Tibial nerve (tissue), 4 donors: ENCODE measurements around the gene OR6B1. TPM values are rescaled to one million over a fixed set of nuclear protein-coding genes. Genes with fewer than 3 reads are reported as not detected.

Source experiments
- DNase-seq, 2 donors: peaks; one replicate each; pipeline ENCODE4 v3.0.0-alpha.2; 2019; ENCODE audit warnings: low spot score in 2 of 2
- H3K27ac ChIP-seq, 4 donors: fragments of 200-600 bp; sonication (generic) in 3 of 4; one replicate each; pipeline ENCODE4 v1.5.1; 2017 to 2019; ENCODE audit warnings: mild to moderate bottlenecking in 1 of 4
- H3K27me3 ChIP-seq, 2 donors: fragments of 200-600 bp; sonication (generic) in 1 of 2; one replicate each; pipeline versions ENCODE4 v1.5.1 to v1.6.0; 2017 to 2019
- H3K36me3 ChIP-seq, 3 donors: fragments of 200-600 bp; sonication (generic); one replicate each; pipeline ENCODE4 v1.5.1; 2018 to 2019
- H3K4me1 ChIP-seq, 4 donors: fragments of 200-600 bp; sonication (generic) in 3 of 4; one replicate each; pipeline ENCODE4 v1.5.1; 2017 to 2019
- H3K4me3 ChIP-seq, 4 donors: fragments of 200-600 bp; sonication (generic) in 3 of 4; one replicate each; pipeline ENCODE4 v1.5.1; 2017 to 2019; ENCODE audit warnings: mild to moderate bottlenecking in 1 of 4, moderate library complexity in 1 of 4
- H3K9me3 ChIP-seq, 4 donors: fragments of 200-600 bp; sonication (generic) in 3 of 4; one replicate each; pipeline ENCODE4 v1.5.1; 2017 to 2019
- EP300 ChIP-seq, 2 donors: sonication (generic); formaldehyde crosslinking; IDR thresholded peaks; one replicate each; pipeline ENCODE4 v1.6.1; 2017; ENCODE audit warnings: antibody characterized with exemption in 2 of 2, mild to moderate bottlenecking in 1 of 2
- POLR2A ChIP-seq, 2 donors: fragments of 450-650 bp; IDR thresholded peaks; one replicate each; pipeline ENCODE4 v1.6.1; 2017; ENCODE audit warnings: antibody characterized with exemption in 2 of 2, mild to moderate bottlenecking in 2 of 2, moderate library complexity in 2 of 2
- WGBS, 2 donors: methylation state at CpG; one replicate each; pipeline ENCODE4 v1.1.5; 2018; 5-methylcytosine and 5-hydroxymethylcytosine counted together
- total RNA-seq, 4 donors: library from RNA; depleted of rRNA; stranded (reverse); fragments of >200 nt; gene quantifications; one replicate each; pipeline ENCODE4 v1.1.0, GENCODE V29; 2016
- TF ChIP-seq, protein P1 (sequence below), 5 experiments: fragments of 200-600 bp in 3 of 5; fragments of 450-650 bp in 2 of 5; sonication (generic) in 3 of 5; IDR thresholded peaks; one replicate each; pipeline ENCODE4 v1.5.1; 2016 to 2019; ENCODE audit warnings: antibody characterized with exemption in 5 of 5, mild to moderate bottlenecking in 3 of 5, moderate library complexity in 2 of 5

Gene OR6B1
- total RNA-seq, 4 donors from 2014 or later: not detected

DNA sequence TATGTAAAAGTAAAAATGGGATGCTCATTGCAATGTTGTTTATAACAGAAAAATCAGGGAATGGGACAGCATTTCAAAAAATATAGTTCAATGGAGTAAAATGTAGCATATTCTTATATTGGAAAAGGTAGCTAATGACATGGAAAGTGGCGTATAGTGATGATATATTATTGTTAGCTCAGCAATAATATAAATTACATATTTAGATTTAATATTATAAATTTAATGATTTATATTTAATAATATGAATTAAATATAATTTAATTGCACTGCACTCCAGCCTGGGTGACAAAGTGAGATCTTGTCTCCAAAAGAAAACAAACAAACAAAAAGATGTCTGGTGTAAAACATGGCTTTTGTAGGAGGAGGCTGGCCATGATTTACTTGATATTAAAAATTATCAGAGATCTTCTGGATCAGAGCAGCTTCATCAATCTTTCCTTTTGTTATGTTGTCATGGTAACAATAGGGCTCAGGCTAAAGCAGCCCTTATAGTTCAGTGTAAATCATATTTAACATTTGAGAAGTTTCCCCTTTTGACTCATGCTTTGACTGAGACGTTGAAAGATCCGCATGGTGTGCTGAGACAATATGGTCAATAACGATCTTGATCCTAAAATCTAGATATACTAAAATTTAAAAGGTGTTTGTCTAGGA lies 23.2 kb downstream of the OR6B1 start:
- WGBS, 2 donors: 82 to 93% methylated on average over 4 of the region's 4 CpGs
- Histone ChIP-seq H3K4me3 (no peak overlapping the region), H3K27ac (no peak overlapping the region), H3K9me3 (no peaks in the 10 kb centered on the region), H3K36me3 (no peaks in the 10 kb centered on the region), H3K27me3 (no peaks in the 10 kb centered on the region), H3K4me1 (peaks cover 0 to 8% (median 0%) of the 10 kb centered on the region in 4 donors)
- TF ChIP-seq EP300 (IDR thresholded peaks at IDR 0.05): no peak
- no peak for TF ChIP-seq POLR2A (IDR thresholded peaks at IDR 0.05)
- TF ChIP-seq, protein P1, sequence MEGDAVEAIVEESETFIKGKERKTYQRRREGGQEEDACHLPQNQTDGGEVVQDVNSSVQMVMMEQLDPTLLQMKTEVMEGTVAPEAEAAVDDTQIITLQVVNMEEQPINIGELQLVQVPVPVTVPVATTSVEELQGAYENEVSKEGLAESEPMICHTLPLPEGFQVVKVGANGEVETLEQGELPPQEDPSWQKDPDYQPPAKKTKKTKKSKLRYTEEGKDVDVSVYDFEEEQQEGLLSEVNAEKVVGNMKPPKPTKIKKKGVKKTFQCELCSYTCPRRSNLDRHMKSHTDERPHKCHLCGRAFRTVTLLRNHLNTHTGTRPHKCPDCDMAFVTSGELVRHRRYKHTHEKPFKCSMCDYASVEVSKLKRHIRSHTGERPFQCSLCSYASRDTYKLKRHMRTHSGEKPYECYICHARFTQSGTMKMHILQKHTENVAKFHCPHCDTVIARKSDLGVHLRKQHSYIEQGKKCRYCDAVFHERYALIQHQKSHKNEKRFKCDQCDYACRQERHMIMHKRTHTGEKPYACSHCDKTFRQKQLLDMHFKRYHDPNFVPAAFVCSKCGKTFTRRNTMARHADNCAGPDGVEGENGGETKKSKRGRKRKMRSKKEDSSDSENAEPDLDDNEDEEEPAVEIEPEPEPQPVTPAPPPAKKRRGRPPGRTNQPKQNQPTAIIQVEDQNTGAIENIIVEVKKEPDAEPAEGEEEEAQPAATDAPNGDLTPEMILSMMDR (IDR thresholded peaks at IDR 0.05): no peak
- no peak for DNase-seq

DNA sequence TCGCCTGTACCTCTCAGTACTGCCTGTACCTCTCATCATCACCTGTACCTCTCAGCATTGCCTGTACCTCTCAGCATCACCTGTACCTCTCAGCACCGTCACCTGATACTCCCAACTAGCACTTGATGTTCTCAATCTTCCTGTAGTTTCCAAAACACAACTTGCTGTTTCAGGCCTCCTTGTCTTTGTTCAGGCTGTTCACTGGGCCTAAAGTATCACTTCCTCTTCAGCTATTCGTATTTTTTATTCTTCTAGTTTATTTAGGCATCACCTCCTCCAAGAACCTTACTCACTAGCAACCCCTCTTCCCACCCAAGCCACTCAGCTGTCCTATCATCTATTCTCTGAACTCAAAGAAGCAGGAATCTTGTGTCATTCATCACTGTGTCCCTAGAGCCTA lies 24.1 kb downstream of the OR6B1 start:
- no peak for TF ChIP-seq EP300 (IDR thresholded peaks at IDR 0.05)
- TF ChIP-seq, protein P1 (IDR thresholded peaks at IDR 0.05): no peak
- no peak for TF ChIP-seq POLR2A (IDR thresholded peaks at IDR 0.05)
- 80 to 82% methylated on average over 3 of the region's 3 CpGs for WGBS, 2 donors
- DNase-seq: no peak
- H3K36me3 ChIP-seq: no peaks in the 10 kb centered on the region
- no peaks in the 10 kb centered on the region for H3K27me3 ChIP-seq
- no peak overlapping the region for H3K4me3 ChIP-seq
- no peak overlapping the region for H3K27ac ChIP-seq
- H3K4me1 ChIP-seq: peaks cover 0 to 8% (median 0%) of the 10 kb centered on the region in 4 donors
- H3K9me3 ChIP-seq: no peaks in the 10 kb centered on the region

DNA sequence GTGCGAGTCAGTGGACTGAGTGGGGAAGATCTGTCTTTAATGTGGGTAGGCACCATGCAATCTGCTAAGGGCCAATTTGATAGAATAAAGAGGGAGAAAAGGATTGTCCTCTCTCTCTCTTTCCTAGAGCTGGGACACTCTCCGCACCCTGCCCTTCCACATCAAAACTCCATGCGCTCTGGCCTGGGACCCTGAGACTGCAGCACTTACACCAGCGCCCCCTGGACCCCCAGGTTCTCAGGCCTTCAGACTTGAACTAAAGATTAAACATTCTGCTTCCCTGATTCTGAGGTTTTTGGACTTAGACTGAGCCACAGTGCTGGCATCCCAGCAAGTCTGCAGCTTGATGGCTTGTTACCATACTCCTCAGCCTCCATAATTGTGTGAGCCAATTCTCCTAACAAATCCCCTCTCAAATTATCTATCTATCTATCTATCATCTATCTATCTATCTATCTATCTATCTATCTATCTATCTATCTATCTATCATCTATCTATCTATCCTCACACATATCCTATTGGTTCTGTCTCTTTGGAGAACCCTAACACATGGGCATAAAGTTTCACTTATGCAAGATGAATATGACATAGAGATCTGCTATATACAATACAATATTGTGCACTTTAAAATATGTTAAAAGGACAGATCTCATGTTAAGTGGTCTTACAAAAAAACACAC lies 26.2 kb downstream of the OR6B1 start:
- Histone ChIP-seq H3K9me3 (no peaks in the 10 kb centered on the region), H3K27me3 (no peaks in the 10 kb centered on the region), H3K4me1 (no peaks in the 10 kb centered on the region), H3K27ac (no peak overlapping the region), H3K4me3 (no peak overlapping the region), H3K36me3 (no peaks in the 10 kb centered on the region)
- WGBS, 2 donors: 55 to 59% methylated on average over 4 of the region's 4 CpGs
- no peak for DNase-seq
- no peak for TF ChIP-seq POLR2A (IDR thresholded peaks at IDR 0.05)
- TF ChIP-seq EP300 (IDR thresholded peaks at IDR 0.05): no peak
- TF ChIP-seq, protein P1 (IDR thresholded peaks at IDR 0.05): no peak

DNA sequence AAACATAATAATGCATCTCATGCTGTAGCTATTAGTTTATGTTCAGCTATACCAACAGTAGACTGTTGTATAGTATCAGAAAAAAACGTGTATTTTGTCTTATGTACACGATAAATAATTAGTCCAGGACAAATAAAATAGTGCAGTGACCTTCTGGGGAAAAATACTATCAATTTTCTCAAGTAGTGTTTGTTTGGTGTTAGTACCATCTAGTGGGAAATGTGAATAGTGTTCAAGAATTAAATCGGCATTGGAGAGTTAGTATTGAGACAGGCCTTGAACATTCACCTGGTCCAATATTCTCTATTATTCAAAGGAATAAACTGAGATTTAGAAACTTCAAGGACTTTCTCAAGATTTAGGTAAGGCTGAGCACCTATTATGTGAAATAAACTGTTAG lies 26.9 kb downstream of the OR6B1 start:
- Histone ChIP-seq H3K27ac (no peak overlapping the region), H3K4me1 (no peaks in the 10 kb centered on the region), H3K36me3 (no peaks in the 10 kb centered on the region), H3K9me3 (no peaks in the 10 kb centered on the region), H3K4me3 (no peak overlapping the region), H3K27me3 (no peaks in the 10 kb centered on the region)
- 3 to 6% methylated on average over 3 of the region's 3 CpGs for WGBS, 2 donors
- no peak for TF ChIP-seq POLR2A (IDR thresholded peaks at IDR 0.05)
- TF ChIP-seq, protein P1 (IDR thresholded peaks at IDR 0.05): peak; percentile 19 to 50 (median 37)
- TF ChIP-seq EP300 (IDR thresholded peaks at IDR 0.05): no peak
- no peak for DNase-seq

DNA sequence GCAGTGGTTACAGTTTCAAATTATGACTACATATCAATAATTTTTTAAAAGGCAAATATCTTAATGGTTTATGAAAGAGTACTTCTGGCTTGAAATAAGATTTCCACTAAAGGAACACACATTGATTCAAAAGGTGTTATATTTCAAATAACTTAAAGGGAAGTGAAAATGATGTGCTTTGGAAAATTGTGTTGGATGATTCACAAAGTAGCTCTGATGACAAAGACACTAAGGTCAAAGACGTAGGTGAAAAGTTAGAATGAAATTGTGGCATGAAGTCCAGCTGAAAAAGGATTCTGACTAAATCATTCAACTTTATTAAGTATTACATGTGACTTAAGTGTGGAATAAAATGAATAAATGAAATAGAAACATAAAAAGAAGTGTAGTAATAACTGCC lies 27.9 kb downstream of the OR6B1 start:
- WGBS, 2 donors: 60 to 65% methylated on average over 1 of the region's 1 CpG
- no peaks in the 10 kb centered on the region for H3K9me3 ChIP-seq
- no peaks in the 10 kb centered on the region for H3K4me1 ChIP-seq
- no peak overlapping the region for H3K27ac ChIP-seq
- H3K36me3 ChIP-seq: no peaks in the 10 kb centered on the region
- no peaks in the 10 kb centered on the region for H3K27me3 ChIP-seq
- TF ChIP-seq, protein P1 (IDR thresholded peaks at IDR 0.05): no peak
- TF ChIP-seq EP300 (IDR thresholded peaks at IDR 0.05) (no peak), POLR2A (IDR thresholded peaks at IDR 0.05) (no peak)
- no peak overlapping the region for H3K4me3 ChIP-seq
- no peak for DNase-seq
